Stimulated activated CD4-positive, alpha-beta T cell treated with anti-CD3 and anti-CD28 coated beads, Interleukin-1b, Interleukin-23, amount 100 ng/mL, for 24 hours (primary cell): ENCODE data around the gene COPS8.

ENCODE experiments used
- DNase-seq, 4 experiments: peaks; one replicate each; pipeline ENCODE4 v3.0.0-alpha.2; 2020; ENCODE audit warnings: low read depth in 4 of 4, low spot score in 1 of 4

COPS8 gene

GRCh38 chr2:237097911-237098702 is 12.4 kb downstream of the COPS8 start:
- no peak for DNase-seq

- DNase-seq = no peak
These were observed 14.1 kb downstream of the COPS8 start for GRCh38 chr2:237099804-237100203.

GRCh38 chr2:237101118-237101979 is 15.7 kb downstream of the COPS8 start:
- DNase-seq = no peak

GRCh38 chr2:237102428-237102827 is 16.7 kb downstream of the COPS8 start:
- DNase-seq = no peak

GRCh38 chr2:237109421-237109934 is 23.8 kb downstream of the COPS8 start:
- no peak for DNase-seq

GRCh38 chr2:237113026-237113795 is 27.5 kb downstream of the COPS8 start:
- DNase-seq = no peak

- DNase-seq = no peak
These were observed 30.2 kb downstream of the COPS8 start for GRCh38 chr2:237115870-237116269.

GRCh38 chr2:237116431-237116830 is 30.7 kb downstream of the COPS8 start:
- DNase-seq = no peak

- no peak for DNase-seq
These were observed 32.3 kb downstream of the COPS8 start for GRCh38 chr2:237118025-237118424.

- DNase-seq = no peak
These were observed 33.0 kb downstream of the COPS8 start for GRCh38 chr2:237118561-237119155.

GRCh38 chr2:237120916-237121315 is 35.2 kb downstream of the COPS8 start:
- no peak for DNase-seq

- DNase-seq = no peak
These were observed 35.6 kb downstream of the COPS8 start for GRCh38 chr2:237121321-237121720.

- DNase-seq = peak in 3 of 4 experiments; percentile 14 to 48 (median 30)
These were observed 36.6 kb downstream of the COPS8 start for GRCh38 chr2:237122214-237122666.

- DNase-seq = no peak
These were observed 39.1 kb downstream of the COPS8 start for GRCh38 chr2:237124820-237125219.

- no peak for DNase-seq
These were observed 40.3 kb downstream of the COPS8 start for GRCh38 chr2:237125967-237126366.

GRCh38 chr2:237126519-237127174 is 41.0 kb downstream of the COPS8 start:
- DNase-seq = no peak

- peak in 2 of 4 experiments; percentile 25 to 60 for DNase-seq
These were observed 42.5 kb downstream of the COPS8 start for GRCh38 chr2:237128026-237128703.

- DNase-seq = no peak
These were observed 43.3 kb downstream of the COPS8 start for GRCh38 chr2:237128845-237129592.
